Lung (tissue), 12 donors: ENCODE data around the gene KDM2B. TPM values are rescaled to one million over a fixed set of nuclear protein-coding genes. Genes with fewer than 3 reads are reported as not detected.

Source experiments
- ATAC-seq: fragments of 200-7000 bp; cut with Tn5 transposase; one replicate; pipeline ENCODE4 v1.9.1; 2020; ENCODE audit warnings: moderate number of reproducible peaks; ENCODE audit not compliant: insufficient read depth, low FRiP score
- DNase-seq, 3 donors: peaks; one replicate each; pipeline ENCODE4 v3.0.0-alpha.2; 2013 to 2017
- H3K27ac ChIP-seq, 2 donors: one replicate each; pipeline ENCODE4 v1.5.1; 2013; ENCODE audit warnings: mild to moderate bottlenecking in 2 of 2, moderate library complexity in 2 of 2, control low read depth in 1 of 2, inconsistent platforms in 1 of 2, low read depth in 1 of 2, low read length in 1 of 2
- H3K27me3 ChIP-seq, 3 donors: one replicate each; pipeline ENCODE4 v1.5.1; 2013; ENCODE audit warnings: low read length in 2 of 3; ENCODE audit not compliant: control insufficient read depth in 3 of 3, insufficient read depth in 3 of 3
- H3K36me3 ChIP-seq, 4 donors: one replicate each; pipeline ENCODE4 v1.5.1; 2013; ENCODE audit warnings: low read length in 4 of 4, mild to moderate bottlenecking in 1 of 4, moderate library complexity in 1 of 4; ENCODE audit not compliant: control insufficient read depth in 4 of 4, insufficient read depth in 4 of 4
- H3K4me1 ChIP-seq, 5 donors: one replicate each; pipeline ENCODE4 v1.5.1; 2013; ENCODE audit warnings: low read length in 5 of 5, mild to moderate bottlenecking in 2 of 5, moderate library complexity in 1 of 5; ENCODE audit not compliant: control insufficient read depth in 5 of 5, insufficient read depth in 5 of 5
- H3K4me3 ChIP-seq: one replicate; pipeline ENCODE4 v1.5.1; 2013; ENCODE audit warnings: mild to moderate bottlenecking, control low read depth, moderate library complexity
- H3K9ac ChIP-seq, 2 donors: one replicate each; pipeline ENCODE4 v1.5.1; 2013; ENCODE audit warnings: low read length in 2 of 2, control low read depth in 1 of 2; ENCODE audit not compliant: insufficient read depth in 1 of 2
- H3K9me3 ChIP-seq, 4 donors: one replicate each; pipeline ENCODE4 v1.5.1; 2013; ENCODE audit warnings: low read length in 3 of 4, mild to moderate bottlenecking in 1 of 4, moderate library complexity in 1 of 4; ENCODE audit not compliant: control insufficient read depth in 4 of 4, insufficient read depth in 3 of 4
- WGBS, 2 donors: extraction: QIAGEN DNeasy Blood & Tissue Kit; methylation state at CpG; one replicate each; pipeline ENCODE4 v1.1.7; 2013; 5-methylcytosine and 5-hydroxymethylcytosine counted together
- polyA plus RNA-seq, 2 donors: library from polyadenylated mRNA; stranded (reverse); fragments of 200-250 nt; gene quantifications; one replicate each; pipeline ENCODE4 v1.2.1, GENCODE V29; 2013
- total RNA-seq, 2 donors: library from RNA; depleted of rRNA in 1 of 2; stranded (reverse); fragments of >200 nt in 1 of 2; gene quantifications; one replicate each; pipeline ENCODE4 v1.2.1, GENCODE V29; 2014 to 2021
- TF ChIP-seq, protein P1 (sequence below): IDR thresholded peaks from 2 replicates; pipeline ENCODE4 v1.5.1; 2012; ENCODE audit warnings: mild to moderate bottlenecking; ENCODE audit errors: control extremely low read depth, extremely low read depth
- donor health status: control.
- donor health status: control.
- donor health status: Bipolar disorder and iron deficiency.
- donor health status: healthy.
- donor health status: DM: yes; HTN: yes; CAD: no.

The KDM2B gene
- total and polyA plus RNA-seq, 4 donors = 13.8 to 44.5 (median 24.6) TPM

DNA sequence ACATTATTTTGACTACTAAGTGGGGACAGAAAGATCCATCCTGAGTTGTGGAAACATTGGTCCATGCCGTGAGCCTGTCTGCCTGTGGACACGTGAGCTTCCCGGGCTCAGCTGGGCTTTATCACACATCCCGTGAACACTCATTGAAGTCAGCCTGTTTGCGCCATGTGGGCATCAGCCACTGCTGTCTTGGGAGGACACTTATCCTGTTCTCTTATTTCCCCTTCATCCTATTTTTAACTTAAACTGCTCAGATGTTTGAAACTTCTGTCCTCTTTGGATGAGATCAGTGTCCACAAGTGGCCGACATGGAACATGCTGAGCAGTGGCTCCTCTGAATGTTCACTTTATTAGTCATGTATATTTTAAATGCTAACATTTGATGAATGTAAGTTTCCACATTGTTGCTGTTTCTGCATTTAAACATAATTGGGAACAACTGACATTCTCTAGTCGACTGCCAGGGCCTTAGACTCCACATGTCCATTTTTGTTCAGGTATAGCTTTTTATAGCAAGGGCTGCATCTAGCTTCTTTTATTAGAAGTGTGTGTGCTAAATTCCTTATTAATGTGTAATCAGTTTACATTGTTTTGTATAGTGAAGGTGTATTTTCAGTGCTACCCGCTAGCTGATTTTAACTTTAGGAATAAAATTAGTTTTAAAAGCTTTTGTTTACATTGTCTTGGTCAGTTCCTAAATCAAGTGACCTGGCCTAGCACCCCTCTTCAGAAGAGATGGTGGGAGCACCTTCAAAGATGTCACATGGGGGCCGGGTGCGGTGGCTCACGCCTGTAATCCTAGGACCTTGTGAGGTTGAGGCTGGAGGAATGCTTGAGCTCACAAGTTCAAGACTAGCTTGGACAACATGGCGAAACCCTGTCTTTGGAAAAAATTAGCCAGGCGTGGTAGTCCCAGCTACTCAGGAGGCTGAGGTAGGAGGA, 156.9 kb downstream of the KDM2B start:
- 92 to 94% methylated on average over 13 of the region's 13 CpGs for WGBS, 2 donors
- no peak overlapping the region for H3K9ac ChIP-seq
- H3K27me3 ChIP-seq = no peaks in the 10 kb centered on the region
- H3K27ac ChIP-seq = peak overlapping the region in 1 of 2 donors; percentile 88
- TF ChIP-seq, protein P1, sequence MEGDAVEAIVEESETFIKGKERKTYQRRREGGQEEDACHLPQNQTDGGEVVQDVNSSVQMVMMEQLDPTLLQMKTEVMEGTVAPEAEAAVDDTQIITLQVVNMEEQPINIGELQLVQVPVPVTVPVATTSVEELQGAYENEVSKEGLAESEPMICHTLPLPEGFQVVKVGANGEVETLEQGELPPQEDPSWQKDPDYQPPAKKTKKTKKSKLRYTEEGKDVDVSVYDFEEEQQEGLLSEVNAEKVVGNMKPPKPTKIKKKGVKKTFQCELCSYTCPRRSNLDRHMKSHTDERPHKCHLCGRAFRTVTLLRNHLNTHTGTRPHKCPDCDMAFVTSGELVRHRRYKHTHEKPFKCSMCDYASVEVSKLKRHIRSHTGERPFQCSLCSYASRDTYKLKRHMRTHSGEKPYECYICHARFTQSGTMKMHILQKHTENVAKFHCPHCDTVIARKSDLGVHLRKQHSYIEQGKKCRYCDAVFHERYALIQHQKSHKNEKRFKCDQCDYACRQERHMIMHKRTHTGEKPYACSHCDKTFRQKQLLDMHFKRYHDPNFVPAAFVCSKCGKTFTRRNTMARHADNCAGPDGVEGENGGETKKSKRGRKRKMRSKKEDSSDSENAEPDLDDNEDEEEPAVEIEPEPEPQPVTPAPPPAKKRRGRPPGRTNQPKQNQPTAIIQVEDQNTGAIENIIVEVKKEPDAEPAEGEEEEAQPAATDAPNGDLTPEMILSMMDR = no peak
- peaks cover 0 to 10% (median 0%) of the 10 kb centered on the region in 5 donors for H3K4me1 ChIP-seq
- ATAC-seq (no peak), DNase-seq (no peak)
- no peaks in the 10 kb centered on the region for H3K9me3 ChIP-seq
- peaks cover 34 to 56% (median 44%) of the 10 kb centered on the region in 4 donors for H3K36me3 ChIP-seq
- no peak overlapping the region for H3K4me3 ChIP-seq

DNA sequence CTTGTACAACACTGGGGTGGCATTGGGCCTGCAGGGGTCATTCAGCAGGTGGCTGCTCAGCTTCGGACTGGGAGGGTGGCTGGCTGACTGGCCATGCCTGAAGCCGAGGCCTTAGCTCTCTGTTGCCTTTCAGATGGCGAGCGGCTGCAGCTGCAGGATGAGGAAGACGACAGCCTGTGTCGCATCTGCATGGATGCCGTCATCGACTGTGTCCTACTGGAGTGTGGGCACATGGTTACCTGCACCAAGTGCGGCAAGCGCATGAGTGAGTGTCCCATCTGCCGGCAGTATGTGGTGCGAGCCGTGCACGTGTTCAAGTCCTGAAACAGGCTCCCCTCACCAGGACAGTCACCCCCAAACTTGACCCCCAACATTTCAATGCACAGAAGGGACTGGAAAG, 157.6 kb downstream of the KDM2B start:
- Histone ChIP-seq H3K4me1 (peaks cover 0 to 10% (median 0%) of the 10 kb centered on the region in 5 donors), H3K9ac (no peak overlapping the region), H3K9me3 (no peaks in the 10 kb centered on the region), H3K4me3 (no peak overlapping the region), H3K27me3 (no peaks in the 10 kb centered on the region), H3K36me3 (peaks cover 35 to 50% (median 42%) of the 10 kb centered on the region in 4 donors), H3K27ac (peak overlapping the region in 1 of 2 donors; percentile 88)
- TF ChIP-seq, protein P1 = no peak
- WGBS, 2 donors = 95 to 97% methylated on average over 14 of the region's 14 CpGs
- DNase-seq = no peak
- no peak for ATAC-seq

DNA sequence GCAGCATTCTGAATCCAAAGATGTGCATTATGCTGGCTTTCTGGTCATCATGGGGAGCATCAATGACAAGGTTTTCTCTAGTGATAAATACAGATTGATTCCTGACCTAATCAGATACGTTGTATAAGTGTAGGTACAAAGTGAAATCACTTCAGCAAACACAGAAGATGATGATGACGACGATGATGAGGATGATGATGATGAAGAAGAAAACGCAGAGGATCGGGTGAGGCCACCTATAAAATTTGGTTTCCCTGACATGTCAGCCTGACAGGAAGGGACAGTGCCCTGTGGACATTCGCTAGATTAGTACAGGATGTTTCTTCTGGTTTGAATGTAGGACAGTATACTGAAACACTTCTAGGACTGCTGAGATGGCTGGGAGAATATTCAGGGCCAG, 160.7 kb downstream of the KDM2B start:
- Histone ChIP-seq H3K27me3 (no peaks in the 10 kb centered on the region), H3K9ac (no peak overlapping the region), H3K27ac (no peak overlapping the region), H3K4me1 (peaks cover 0 to 10% (median 0%) of the 10 kb centered on the region in 5 donors), H3K9me3 (no peaks in the 10 kb centered on the region), H3K4me3 (no peak overlapping the region), H3K36me3 (peaks cover 35 to 53% (median 44%) of the 10 kb centered on the region in 4 donors)
- TF ChIP-seq, protein P1 = no peak
- no peak for ATAC-seq
- 88 to 95% methylated on average over 6 of the region's 6 CpGs for WGBS, 2 donors
- DNase-seq = no peak
